HG02678 (cell line): Measurements from ENCODE around the gene PPFIBP1.
A peak's percentile ranks its signal among the peaks of the same experiment; 100 is the strongest.

Source experiments
- ATAC-seq: cut with Tn5 transposase; IDR thresholded peaks from one replicate; pipeline ENCODE4 v1.9.1; 2021; ENCODE audit warnings: mild to moderate bottlenecking, moderate library complexity; ENCODE audit not compliant: unreplicated experiment

PPFIBP1 gene

DNA sequence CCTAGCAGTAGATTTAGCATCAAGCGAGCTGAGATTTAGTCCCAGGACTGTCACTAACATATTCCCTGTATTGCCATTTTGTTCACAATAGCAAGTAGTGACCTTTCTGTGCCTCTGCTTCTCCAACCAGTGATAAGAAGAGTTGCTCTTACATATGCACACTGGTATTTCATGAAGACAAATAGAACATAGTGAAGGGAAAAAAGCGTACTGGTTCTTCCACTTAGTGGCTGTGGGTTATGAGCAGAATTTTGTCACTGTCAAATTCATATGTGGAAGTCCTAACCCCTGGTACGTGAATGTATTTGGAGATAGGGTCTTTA, 12.3 kb upstream of the PPFIBP1 start:
- no peak for ATAC-seq

DNA sequence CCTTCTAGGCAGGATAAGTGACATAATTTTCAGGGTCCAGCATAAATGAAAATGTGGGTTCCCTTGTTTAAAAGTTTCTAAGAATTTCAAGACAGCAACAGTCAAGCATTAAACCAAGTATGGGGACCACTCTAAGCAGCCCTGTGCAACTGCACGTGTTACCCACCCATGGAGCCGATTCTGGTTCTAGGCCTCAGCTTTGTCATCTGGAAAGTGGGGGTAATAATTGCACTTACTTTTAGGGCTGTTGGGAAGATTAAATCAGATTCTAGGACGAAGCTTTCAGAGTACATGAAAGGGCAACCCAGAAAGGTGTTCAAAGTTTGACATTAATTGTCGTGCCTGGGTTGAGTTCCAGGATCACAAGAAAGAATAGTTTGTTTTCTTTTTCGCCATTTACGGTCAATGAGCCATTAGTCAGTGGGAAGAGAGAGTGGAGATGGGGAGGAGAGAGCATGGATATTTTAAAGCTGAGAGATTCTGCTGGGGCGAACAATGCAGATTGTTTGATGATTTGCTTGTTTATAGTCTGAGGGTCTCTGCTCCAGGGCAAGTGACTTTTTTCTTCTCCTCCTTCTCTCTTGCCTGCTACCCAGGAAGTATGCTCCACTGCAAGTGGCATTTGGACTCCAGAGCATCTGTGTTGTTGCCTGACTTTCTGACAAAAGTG, 10.7 kb upstream of the PPFIBP1 start:
- ATAC-seq = no peak

DNA sequence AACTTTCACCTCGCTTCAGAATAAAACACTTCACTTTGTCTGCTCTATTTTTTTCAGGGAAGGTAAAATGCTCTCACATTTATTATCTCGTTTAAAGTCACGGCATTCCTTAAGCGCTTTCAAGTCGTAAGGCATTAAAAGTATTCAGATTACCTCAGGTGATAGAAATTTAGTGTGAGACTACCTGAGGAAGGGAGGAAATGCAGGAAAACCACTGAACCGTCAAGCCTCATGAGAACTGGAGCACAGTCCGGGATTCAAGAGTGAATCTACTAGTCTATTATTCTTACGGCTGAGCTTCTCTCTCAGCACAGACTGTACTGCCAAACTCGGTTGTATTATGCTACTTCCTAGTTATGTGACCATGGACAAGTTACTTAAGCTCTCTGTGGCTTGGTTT, 8.3 kb upstream of the PPFIBP1 start:
- no peak for ATAC-seq

DNA sequence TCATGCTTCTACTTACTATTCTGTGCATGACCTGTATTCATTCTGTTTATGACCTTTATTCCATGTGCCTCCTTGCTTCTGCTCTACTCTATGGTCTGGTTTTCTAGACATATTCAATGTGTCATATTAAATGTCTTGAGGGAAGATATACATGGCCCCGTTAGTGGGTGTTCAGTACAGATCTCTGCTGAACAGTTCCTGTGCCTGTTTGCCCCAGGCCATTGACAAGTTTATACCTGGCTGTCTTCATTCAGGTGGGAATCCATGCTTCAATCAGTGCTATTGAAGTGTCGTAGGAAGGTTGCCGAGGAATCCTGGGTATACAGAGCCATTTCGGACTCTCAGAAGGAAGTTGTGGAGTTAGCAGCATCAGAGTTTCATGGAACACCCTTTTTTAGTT, 7.4 kb upstream of the PPFIBP1 start:
- no peak for ATAC-seq

DNA sequence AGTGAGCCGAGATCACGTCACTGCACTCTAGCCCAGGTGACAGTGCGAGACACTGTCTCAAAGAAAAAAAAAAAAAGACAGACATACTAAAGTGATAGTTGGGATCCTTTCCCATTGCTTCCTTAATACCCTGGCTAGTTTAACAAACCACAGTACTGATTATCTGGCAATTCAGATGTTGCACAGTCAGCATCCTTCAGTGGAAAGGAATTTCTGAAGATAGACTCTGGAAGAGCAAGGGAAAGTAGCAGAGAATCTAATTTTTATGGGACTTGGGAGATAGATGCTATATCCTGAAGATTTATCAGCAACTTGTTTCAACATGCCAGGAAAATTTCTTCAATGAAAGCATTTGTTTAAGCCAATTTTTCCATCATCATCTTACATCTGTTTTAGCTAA, 6.5 kb upstream of the PPFIBP1 start:
- no peak for ATAC-seq

DNA sequence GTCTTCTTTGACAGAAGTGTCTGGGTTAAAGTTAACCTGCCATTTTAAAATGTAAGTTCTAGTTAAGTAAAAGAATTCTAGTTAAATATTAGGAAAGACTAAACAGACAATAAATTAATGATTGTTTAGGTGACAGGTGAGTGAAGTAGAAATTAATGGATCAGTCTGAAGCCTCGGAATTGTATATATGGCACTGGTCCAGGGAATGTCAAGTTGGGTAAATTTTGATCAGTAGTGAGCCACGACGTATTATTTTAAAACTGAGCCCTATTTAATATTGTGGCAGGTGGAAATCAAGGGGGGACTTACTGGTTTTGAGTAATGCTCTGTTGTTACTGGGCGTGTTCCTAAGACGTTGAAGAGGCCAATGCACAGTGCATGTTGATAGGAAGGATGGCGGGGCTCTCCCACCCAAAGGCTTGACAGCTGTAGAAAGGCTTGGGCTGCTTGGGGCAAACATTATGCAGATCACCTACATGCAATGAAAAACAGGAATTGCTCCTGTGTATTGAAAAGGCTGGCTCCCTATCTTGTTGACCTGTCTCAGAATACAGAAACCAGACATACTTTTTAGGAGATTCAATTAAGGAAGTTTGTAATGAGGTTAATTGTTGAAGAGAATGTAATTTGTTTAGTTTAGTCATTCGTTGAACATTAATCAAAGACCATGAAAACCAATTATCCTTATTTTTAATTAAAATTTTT, 5.9 kb upstream of the PPFIBP1 start:
- no peak for ATAC-seq

DNA sequence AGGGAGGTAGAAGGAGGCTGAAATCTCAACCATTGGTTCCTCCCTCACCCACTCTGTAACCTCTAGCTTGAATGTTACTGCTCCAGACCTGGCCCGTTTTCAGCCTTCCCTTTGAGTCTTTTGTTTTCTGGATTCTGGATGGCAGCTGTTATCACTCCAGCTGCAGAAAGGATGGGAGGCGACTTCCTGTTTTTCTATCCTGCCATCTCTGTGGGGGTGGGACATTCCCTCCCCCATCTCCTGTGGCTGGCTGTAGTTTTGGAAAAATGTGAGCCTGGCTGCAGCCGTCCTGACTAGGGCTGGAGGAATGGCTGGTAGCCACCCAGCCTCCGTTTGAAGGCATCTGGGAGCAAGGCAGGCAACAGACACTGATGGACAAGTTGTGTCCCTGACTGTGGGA, 2.9 kb upstream of the PPFIBP1 start:
- no peak for ATAC-seq

DNA sequence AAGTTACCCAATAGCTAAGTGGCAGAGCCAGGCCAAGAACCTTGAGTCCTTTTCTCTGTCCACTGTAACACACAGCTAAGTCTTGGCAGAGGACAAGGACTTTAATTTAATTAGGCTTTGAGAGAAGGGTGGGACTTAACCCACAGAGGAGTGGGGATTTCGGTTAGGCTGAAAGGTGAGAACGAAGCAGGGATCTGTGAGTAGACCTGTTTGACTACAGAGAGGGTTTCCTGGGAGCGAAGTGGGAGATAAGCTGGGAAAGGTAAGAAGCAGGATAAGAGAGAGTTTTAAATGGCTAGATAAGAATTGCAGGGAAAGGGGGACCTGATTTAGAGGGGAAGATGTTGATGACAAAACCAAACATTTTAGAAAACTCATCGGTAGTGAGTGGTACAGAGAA, 2.0 kb upstream of the PPFIBP1 start:
- no peak for ATAC-seq

DNA sequence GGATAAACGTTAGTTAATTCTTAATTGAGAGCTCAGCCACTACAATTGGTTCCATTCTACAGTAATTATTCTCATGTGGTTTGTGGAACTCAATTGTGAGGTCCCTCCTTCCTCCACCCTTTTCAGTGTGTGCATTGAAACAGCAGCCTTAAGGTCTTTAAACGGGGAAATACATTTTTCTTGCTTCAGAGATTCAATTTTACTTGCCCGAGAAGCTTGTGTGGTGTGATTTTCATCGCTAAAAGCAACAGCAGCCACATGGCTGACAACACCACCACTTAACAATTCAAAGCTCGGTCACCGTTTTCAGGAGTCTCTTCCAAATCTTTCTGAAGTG, 733 bp upstream of the PPFIBP1 start:
- ATAC-seq = peak; percentile 12

DNA sequence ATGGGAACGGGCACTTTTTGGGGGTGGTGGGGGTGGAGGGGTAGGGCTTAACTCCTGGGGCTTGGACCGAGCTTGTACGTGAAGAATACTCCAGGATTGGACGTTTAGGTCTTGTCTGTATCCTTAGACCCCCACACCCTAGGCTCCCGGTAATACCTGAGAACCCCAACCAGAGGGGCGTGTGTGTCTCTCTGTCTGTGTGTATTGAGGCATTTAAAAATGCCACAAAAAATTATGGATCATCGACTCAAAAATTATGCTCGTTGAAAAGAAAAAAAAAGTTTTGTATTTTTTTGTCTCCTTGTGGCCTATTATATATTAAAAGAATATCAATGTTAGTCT, 459 bp downstream of the PPFIBP1 start:
- ATAC-seq = no peak

DNA sequence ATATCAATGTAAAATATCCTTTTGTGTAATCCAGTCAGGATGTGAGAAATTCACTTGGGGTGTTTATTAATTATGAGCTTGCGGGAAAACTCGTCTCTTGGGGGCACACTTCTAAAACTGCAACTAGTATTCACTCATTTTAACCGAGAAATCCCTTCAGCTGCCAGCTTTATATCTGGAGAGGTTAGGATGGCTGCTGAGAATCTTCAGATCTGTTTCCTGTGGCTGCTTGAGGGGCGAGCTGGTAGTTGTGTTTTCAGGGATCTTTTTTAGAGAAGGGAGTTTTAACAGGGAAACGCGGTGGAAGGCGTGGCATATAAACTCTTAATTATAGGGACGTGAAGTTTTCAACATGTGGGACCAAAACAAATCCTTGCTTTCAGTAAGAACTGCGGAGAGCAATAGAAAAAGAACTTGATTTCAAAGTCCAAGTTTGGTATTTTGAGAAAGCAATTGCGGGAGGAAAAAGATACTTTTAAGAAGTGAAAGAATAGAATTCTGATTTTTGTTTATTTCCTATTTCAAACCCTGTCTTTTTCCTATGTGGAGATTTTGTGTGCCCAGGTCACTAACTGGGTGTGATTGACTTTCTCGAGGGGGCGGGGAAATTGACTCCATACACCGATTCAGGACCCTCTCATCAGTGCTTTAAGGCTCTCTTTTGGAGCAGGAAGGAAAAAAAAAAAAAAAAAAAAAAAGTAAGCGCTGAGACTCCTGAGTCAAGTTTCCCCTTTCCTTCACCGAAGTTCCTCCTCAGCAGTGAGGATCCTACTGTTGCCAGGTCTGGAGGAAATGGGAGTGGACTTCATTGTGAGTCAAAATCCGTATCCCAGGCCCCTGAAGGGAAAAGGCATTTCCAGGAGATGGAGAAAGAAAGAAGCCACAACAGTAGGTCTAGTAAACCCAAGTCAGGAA, 1.1 kb downstream of the PPFIBP1 start:
- no peak for ATAC-seq

DNA sequence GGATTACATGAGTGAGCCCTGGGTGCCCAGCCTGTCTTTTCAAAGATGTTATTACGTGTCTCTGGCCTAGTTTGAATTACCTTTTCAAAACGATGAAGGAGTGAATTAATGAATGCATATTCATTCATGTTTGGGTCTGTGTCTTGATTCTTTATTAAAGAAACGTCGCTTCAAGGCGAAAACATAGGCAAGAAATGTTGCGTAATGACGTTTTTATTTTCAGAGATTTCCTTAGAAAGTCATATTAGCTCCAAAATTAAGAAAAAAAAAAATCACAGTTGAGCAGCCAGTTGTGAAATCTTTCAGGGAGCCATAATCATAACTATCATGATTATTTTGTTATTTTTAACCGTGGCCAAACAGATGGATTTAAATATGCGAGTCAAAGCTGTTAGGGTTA, 3.5 kb downstream of the PPFIBP1 start:
- ATAC-seq = no peak

DNA sequence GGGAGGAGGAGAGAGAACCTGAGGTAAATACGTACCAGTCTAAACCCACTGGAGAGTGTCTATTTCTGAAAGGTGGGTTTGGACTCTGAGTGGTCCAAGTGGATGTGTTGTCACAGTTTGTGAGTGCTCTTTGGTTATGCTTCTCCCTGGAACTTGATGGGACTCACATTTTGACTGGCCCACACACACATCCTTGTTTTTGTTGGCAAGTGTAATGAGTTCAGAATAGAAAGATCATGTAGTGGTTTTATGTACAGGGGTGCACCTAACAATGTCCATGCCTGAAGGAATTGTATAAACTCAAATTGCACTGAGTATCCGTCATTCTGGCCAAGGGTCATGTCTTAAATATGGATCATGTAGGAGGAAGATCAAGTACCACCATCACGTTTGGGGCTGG, 4.8 kb downstream of the PPFIBP1 start:
- ATAC-seq = no peak

DNA sequence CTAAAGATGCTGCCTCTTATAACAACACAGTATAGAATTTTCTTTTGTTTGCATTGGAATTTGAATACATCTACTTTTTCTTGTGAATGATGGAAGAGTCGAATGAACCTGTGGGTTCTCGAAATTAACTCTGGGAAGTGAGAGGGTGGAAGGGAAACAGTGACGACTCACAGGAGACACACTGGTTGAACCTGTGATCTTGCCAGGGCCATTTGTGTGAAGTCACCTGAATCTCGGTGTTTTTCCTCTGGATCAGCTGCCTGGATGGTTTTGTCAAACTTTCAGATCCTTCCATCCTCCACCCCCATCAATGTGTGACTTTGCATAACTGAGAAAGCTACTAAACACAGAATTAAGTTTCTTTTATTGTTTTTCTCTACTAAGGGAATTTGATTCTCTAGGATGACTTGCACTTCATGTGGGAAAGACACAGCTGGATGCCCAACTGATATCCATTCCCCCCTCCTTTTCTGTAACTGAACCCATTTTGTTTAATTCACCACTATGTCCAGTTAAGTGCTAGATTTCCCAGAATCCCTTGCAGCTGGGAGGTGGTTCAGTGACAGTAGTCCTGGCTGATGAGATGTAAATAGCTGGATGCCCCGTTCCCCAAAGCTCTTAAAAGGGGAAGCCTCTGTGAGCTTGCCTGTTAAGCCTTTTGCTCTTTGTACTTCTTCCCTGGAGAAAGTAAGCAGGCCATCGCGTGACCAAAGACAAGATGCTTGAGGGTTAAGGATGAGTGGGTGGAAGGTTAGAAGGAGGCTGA, 6.3 kb downstream of the PPFIBP1 start:
- ATAC-seq = no peak

DNA sequence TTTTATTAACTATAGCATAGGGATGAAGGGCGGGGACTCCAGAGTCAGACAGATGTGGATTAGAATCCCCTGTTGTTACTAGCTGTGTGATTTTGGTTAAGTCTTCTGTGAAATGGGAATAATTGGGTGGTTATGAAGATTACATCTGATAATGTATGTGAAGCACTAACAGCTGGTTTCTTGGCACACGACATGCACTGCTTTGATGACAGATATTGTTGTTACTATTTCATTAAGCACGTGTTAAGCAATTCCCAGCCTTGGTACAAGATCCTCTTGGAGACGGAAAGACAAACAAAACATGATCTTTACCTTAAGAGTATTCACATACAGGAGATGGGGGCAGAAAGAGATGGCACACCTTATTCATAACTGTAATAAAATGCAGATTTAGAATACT, 7.9 kb downstream of the PPFIBP1 start:
- no peak for ATAC-seq

DNA sequence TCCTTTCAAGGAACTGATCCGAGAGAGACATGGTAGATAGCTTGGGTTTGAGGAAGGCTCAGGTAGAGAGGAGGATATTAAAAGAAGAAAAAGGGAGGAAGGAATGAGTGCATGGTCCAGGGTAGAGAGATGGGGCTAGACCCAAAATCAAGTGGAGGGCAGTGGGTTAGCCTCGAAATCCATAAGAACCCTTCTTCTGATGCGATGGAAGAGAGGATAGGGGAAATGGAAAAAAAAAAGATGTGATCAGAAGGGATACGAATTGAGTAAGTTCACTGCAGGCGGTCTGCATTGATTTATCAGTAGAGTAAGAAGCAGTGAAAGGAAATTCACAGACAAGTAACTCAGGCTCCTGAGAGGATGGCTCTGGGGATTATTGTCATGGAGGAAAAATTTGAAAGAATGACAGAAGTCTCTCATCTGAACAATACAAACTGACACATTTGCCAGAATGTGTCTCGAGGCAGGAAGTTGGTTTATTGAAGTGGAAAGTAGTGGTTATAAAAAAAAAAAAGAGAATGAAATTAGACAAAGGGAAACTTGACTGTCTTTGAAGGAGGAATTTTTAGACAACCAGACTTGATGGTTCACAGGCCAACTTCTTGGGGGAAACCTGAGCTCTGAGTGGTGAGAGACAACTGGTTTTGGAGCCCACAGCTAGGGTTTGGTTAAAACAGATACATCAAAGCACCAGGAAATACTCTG, 10.2 kb downstream of the PPFIBP1 start:
- peak; percentile 75 for ATAC-seq

DNA sequence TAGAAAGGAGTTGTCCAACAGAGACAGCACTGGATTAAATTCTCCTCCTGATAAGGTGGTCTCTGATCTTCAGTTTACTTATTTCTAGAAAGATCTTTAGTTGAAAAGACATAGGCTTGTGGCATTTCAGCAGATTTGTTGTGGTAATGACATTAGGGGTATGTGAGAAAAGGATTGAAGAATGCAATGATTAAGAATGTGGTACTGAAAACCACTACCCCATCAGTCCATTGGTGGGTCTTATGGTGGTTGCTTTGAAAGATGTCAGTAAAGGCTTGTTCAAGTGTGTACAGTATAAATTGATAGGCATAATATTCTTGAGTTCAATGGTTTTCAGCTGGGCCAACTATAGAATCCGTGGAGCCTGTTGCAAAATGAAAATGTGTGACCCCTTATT, 10.8 kb downstream of the PPFIBP1 start:
- peak; percentile 25 for ATAC-seq

DNA sequence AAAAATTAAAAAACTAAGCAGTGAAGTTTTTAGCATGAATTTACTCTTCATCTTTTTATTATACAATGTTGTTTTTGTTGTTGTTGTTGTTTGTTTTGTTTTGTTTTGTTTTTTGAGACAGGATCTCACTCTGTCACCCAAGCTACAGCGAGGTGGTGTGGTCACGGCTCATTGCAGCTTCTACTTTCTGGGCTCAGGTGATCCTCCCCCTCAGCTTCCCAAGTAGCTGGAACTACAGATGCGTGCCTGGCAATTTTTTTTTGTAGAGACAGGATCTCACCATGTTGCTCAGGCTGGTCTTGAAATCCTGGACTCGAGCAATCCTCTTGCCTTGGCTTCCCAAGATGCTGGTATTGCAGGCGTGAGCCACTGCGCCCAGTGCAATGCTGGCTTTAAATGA, 11.3 kb downstream of the PPFIBP1 start:
- no peak for ATAC-seq

DNA sequence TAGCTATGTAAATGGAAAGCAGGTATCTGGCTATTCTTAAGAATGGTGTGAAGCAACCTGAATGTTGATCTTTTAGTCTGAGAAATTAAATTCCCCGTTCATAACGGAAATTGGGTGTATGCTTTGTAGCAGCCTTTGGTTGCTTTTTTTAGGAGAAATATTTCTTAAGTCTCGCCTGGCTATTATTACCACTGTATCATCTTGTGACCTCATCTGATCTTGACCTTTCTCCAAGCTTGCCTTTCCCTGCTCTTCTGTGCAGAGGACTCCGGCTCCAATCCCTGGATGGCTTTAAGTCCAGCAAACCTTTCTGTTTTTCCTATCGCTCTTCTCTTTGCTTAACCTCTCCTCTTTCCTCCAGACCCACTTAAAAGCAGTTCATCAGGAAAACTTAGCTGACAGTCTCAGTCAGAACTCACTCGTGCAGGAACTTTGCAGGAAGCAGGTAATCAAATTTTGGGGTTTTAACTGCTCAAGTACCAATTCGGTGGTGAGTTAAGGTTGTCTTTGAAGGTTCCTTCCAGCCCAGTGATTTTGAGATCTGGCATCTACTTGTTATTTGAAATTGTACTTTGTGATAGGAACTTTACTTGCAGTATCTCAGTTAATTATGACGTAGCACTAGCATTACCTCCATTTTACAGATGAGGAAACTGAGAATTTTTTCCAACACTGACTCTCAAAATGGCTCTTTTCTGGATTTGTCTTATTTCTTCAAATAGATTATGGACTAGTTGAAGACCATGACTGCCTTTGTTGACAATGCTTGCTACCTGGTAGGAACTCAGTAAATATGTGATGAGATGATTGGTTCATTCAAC, 14.1 kb downstream of the PPFIBP1 start:
- no peak for ATAC-seq

DNA sequence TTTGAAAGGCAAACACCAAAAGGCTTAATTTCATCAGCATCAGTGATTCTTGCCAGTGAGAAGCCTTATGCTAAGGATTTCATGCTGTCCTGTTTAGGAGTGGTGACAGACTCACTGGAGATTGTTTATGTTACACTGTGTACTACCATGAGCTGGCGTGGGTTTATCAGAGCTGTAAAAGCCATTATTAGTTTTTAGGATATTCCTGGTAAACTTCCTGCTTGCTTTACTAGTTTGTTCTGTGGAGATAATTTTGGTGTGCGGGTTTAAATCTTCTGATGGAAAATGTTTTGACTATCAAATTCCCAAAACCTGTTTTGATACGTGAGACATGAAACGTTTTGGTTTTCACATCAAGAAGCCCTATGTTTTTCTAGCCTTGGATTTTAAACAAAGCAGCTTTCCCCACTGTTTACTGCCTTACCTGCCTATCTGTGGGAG, 15.2 kb downstream of the PPFIBP1 start:
- no peak for ATAC-seq
